Mesendoderm (in vitro differentiated cells): ENCODE data around the gene MAD2L1. TPM values are rescaled to one million over a fixed set of nuclear protein-coding genes. Genes with fewer than 3 reads are reported as not detected.

Experiments
- DNase-seq: peaks from one replicate; pipeline ENCODE4 v3.0.0; 2013
- H2AK5ac ChIP-seq: 2 replicates; pipeline ENCODE4 v1.6.1; 2013; ENCODE audit warnings: low read length, inconsistent platforms
- H2BK120ac ChIP-seq: 2 replicates; pipeline ENCODE4 v1.6.1; 2013; ENCODE audit warnings: low read depth, mild to moderate bottlenecking, low read length, moderate library complexity, mixed read lengths
- H2BK15ac ChIP-seq: replicated peaks from 2 replicates; pipeline ENCODE4 v1.6.1; 2013; ENCODE audit warnings: low read depth, mild to moderate bottlenecking, moderate library complexity
- H2BK5ac ChIP-seq: 2 replicates; pipeline ENCODE4 v1.6.1; 2013; ENCODE audit warnings: low read length, inconsistent platforms
- H3K18ac ChIP-seq: 2 replicates; pipeline ENCODE4 v1.6.1; 2013; ENCODE audit warnings: mild to moderate bottlenecking, low read length, mixed read lengths
- H3K23ac ChIP-seq: one replicate; pipeline ENCODE4 v1.6.1; 2013; ENCODE audit warnings: low read length
- H3K27ac ChIP-seq: 2 replicates; pipeline ENCODE4 v1.5.1; 2013; ENCODE audit warnings: low read depth, mild to moderate bottlenecking, inconsistent platforms, low read length, moderate library complexity
- H3K27me3 ChIP-seq: 2 replicates; pipeline ENCODE4 v1.6.1; 2013; ENCODE audit warnings: low read length, control low read depth, mild to moderate bottlenecking, inconsistent platforms; ENCODE audit not compliant: insufficient read depth, poor library complexity
- H3K36me3 ChIP-seq: 2 replicates; pipeline ENCODE4 v1.6.1; 2013; ENCODE audit warnings: low read length, inconsistent platforms; ENCODE audit not compliant: control insufficient read depth, insufficient read depth
- H3K4ac ChIP-seq: one replicate; pipeline ENCODE4 v1.6.1; 2013; ENCODE audit warnings: low read depth, mild to moderate bottlenecking, low read length, moderate library complexity
- H3K4me1 ChIP-seq: 2 replicates; pipeline ENCODE4 v1.6.1; 2013; ENCODE audit warnings: low read depth, low read length, inconsistent platforms; ENCODE audit not compliant: control insufficient read depth
- H3K4me2 ChIP-seq: 2 replicates; pipeline ENCODE4 v1.6.1; 2013; ENCODE audit warnings: low read length
- H3K4me3 ChIP-seq: 2 replicates; pipeline ENCODE4 v1.5.1; 2013; ENCODE audit warnings: mild to moderate bottlenecking, low read length
- H3K56ac ChIP-seq: one replicate; pipeline ENCODE4 v1.6.1; 2013; ENCODE audit warnings: low read length
- H3K79me1 ChIP-seq: 2 replicates; pipeline ENCODE4 v1.6.1; 2013; ENCODE audit warnings: low read length, inconsistent platforms
- H3K79me2 ChIP-seq: 2 replicates; pipeline ENCODE4 v1.6.1; 2013; ENCODE audit warnings: mild to moderate bottlenecking, low read length; ENCODE audit not compliant: control insufficient read depth, insufficient read depth
- H3K9ac ChIP-seq: 2 replicates; pipeline ENCODE4 v1.6.1; 2013; ENCODE audit warnings: low read length, inconsistent platforms
- H4K5ac ChIP-seq: one replicate; pipeline ENCODE4 v1.6.1; 2013; ENCODE audit warnings: low read length
- H4K8ac ChIP-seq: one replicate; pipeline ENCODE4 v1.6.1; 2013; ENCODE audit warnings: low read depth, mild to moderate bottlenecking, control low read depth, low read length, moderate library complexity
- WGBS: extraction: QIAGEN DNeasy Blood & Tissue Kit; methylation state at CpG from one replicate; pipeline ENCODE4 v1.1.7; 2013; ENCODE audit warnings: low lambda C conversion rate, missing lambda C conversion rate; ENCODE audit not compliant: insufficient coverage; ENCODE audit errors: extremely low coverage; 5-methylcytosine and 5-hydroxymethylcytosine counted together
- polyA plus RNA-seq, 2 experiments: library from polyadenylated mRNA; stranded (reverse); fragments of 200-250 nt; gene quantifications; one replicate each; pipeline ENCODE4 v1.2.3, GENCODE V29; 2013

The MAD2L1 gene
- polyA plus RNA-seq (2013, experiment 1 of 2), result 71.1 TPM
- polyA plus RNA-seq (2013, experiment 2 of 2), result 80.4 TPM

- Histone ChIP-seq H3K56ac (peak within 1 kb of the TSS; percentile 94), H3K4ac (peak within 1 kb of the TSS; percentile 73), H3K23ac (no peak within 1 kb of the TSS), H3K79me1 (peaks cover 5% of the 10 kb centered on the region), H2BK120ac (no peak within 1 kb of the TSS), H3K79me2 (peaks cover 39% of the 10 kb centered on the region), H4K8ac (peak within 1 kb of the TSS; percentile 86), H3K18ac (peak within 1 kb of the TSS; percentile 94), H3K9ac (peak within 1 kb of the TSS; percentile 93), H2BK15ac (no peak within 1 kb of the TSS), H3K4me1 (peaks cover 9% of the 10 kb centered on the region), H2BK5ac (peak within 1 kb of the TSS; percentile 54), H3K27me3 (no peaks in the 10 kb centered on the region), H3K4me2 (peak within 1 kb of the TSS; percentile 16), H4K5ac (no peak within 1 kb of the TSS), H3K4me3 (peak within 1 kb of the TSS; percentile 89), H3K27ac (peak within 1 kb of the TSS; percentile 89), H2AK5ac (no peak within 1 kb of the TSS), H3K36me3 (no peaks in the 10 kb centered on the region)
- no CpG with 5 or more reads among the region's 65 CpGs for WGBS
- peak; percentile 99 for DNase-seq
Observed at GRCh38 chr4:120066517-120067340, at the start of gene MAD2L1. Gene MAD2L1 (minus strand): TSS chr4:120066848. CDS start chr4:120066734, 114 bp downstream.

DNA sequence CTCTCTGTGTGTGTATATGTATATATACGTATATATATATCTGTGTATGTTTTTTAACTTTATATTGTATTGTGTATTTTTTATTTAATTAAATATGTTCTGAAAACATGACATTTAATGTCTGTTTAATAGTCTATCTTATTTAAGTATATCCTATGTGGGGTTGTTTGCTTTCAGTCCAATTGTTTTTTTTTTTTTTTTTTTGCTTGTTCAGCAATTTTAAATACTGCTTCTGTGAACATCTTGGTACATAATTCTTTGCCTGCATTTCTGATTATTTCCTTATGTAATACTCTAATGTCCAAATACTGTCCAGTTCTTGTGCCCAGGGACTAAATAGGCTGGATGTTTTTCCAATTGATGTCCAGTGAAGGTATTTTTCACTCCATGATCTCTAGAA is 45.1 kb upstream of the MAD2L1 start:
- Histone ChIP-seq H2BK120ac (no peak overlapping the region), H3K79me1 (no peaks in the 10 kb centered on the region), H3K4me2 (no peak overlapping the region), H3K27ac (no peak overlapping the region), H4K8ac (no peak overlapping the region), H3K4me3 (no peak overlapping the region), H3K36me3 (no peaks in the 10 kb centered on the region), H3K9ac (no peak overlapping the region), H2AK5ac (no peak overlapping the region), H3K18ac (no peak overlapping the region), H4K5ac (no peak overlapping the region), H2BK15ac (no peak overlapping the region), H2BK5ac (no peak overlapping the region), H3K79me2 (no peaks in the 10 kb centered on the region), H3K4ac (no peak overlapping the region), H3K27me3 (no peaks in the 10 kb centered on the region), H3K4me1 (no peaks in the 10 kb centered on the region), H3K56ac (no peak overlapping the region), H3K23ac (no peak overlapping the region)
- DNase-seq, result no peak
- WGBS, result no CpG with 5 or more reads among the region's 1 CpG

DNA sequence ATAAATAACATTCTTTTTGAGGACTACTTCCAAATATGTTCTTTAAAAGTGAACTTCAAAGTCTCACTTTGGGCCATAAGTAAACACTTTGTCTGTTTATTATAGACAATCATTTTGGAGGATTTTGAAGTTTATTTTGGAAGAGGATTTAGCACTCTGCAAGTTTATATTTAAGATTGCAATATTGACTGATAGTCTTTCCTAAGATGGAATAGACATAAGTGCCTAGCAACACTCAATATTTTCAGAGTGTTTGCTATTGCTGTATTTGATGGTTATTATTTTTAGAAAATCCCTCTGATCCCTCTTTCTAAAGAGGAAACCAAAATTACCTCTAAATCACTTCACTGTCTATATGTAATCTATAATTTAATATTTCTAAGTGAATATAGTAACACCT is 42.8 kb upstream of the MAD2L1 start:
- H4K8ac ChIP-seq, result no peak overlapping the region
- H3K4me3 ChIP-seq, result no peak overlapping the region
- no peaks in the 10 kb centered on the region for H3K36me3 ChIP-seq
- no peak overlapping the region for H3K4me2 ChIP-seq
- DNase-seq, result no peak
- H3K27me3 ChIP-seq, result no peaks in the 10 kb centered on the region
- no peaks in the 10 kb centered on the region for H3K79me2 ChIP-seq
- H4K5ac ChIP-seq, result no peak overlapping the region
- H2BK15ac ChIP-seq, result no peak overlapping the region
- no peak overlapping the region for H2AK5ac ChIP-seq
- H3K79me1 ChIP-seq, result no peaks in the 10 kb centered on the region
- no peak overlapping the region for H2BK120ac ChIP-seq
- no peak overlapping the region for H2BK5ac ChIP-seq
- H3K4me1 ChIP-seq, result no peaks in the 10 kb centered on the region
- no peak overlapping the region for H3K4ac ChIP-seq
- no peak overlapping the region for H3K27ac ChIP-seq
- no peak overlapping the region for H3K56ac ChIP-seq
- no peak overlapping the region for H3K18ac ChIP-seq
- no peak overlapping the region for H3K23ac ChIP-seq
- no peak overlapping the region for H3K9ac ChIP-seq

- Histone ChIP-seq H3K27ac (no peak overlapping the region), H3K36me3 (no peaks in the 10 kb centered on the region), H4K8ac (no peak overlapping the region), H3K79me2 (no peaks in the 10 kb centered on the region), H2BK15ac (no peak overlapping the region), H3K23ac (no peak overlapping the region), H3K27me3 (no peaks in the 10 kb centered on the region), H3K4me1 (no peaks in the 10 kb centered on the region), H2AK5ac (no peak overlapping the region), H3K4me3 (no peak overlapping the region), H3K79me1 (no peaks in the 10 kb centered on the region), H3K9ac (no peak overlapping the region), H2BK5ac (no peak overlapping the region), H3K18ac (no peak overlapping the region), H3K56ac (no peak overlapping the region), H3K4me2 (no peak overlapping the region), H2BK120ac (no peak overlapping the region), H4K5ac (no peak overlapping the region), H3K4ac (no peak overlapping the region)
- WGBS, result no CpG with 5 or more reads among the region's 1 CpG
- DNase-seq, result no peak
Observed at GRCh38 chr4:120105472-120105871, 38.8 kb upstream of the MAD2L1 start.

GRCh38 chr4:120096508-120097297 is 30.1 kb upstream of the MAD2L1 start:
- Histone ChIP-seq H2AK5ac (no peak overlapping the region), H3K56ac (no peak overlapping the region), H3K4ac (no peak overlapping the region), H2BK120ac (no peak overlapping the region), H3K23ac (no peak overlapping the region), H3K79me2 (no peaks in the 10 kb centered on the region), H3K36me3 (no peaks in the 10 kb centered on the region), H3K27ac (no peak overlapping the region), H3K9ac (no peak overlapping the region), H3K18ac (no peak overlapping the region), H3K4me2 (no peak overlapping the region), H4K8ac (no peak overlapping the region), H3K4me1 (no peaks in the 10 kb centered on the region), H3K27me3 (no peaks in the 10 kb centered on the region), H4K5ac (no peak overlapping the region), H3K79me1 (no peaks in the 10 kb centered on the region), H2BK5ac (no peak overlapping the region), H3K4me3 (no peak overlapping the region), H2BK15ac (no peak overlapping the region)
- no peak for DNase-seq
- no CpG with 5 or more reads among the region's 2 CpGs for WGBS
